Measurements from ENCODE around the gene GFRAL. TPM values are rescaled to one million over a fixed set of nuclear protein-coding genes. Genes with fewer than 3 reads are reported as not detected.

Gene GFRAL
- total RNA-seq, 1 experiment from 2014 or later, result not detected

DNA sequence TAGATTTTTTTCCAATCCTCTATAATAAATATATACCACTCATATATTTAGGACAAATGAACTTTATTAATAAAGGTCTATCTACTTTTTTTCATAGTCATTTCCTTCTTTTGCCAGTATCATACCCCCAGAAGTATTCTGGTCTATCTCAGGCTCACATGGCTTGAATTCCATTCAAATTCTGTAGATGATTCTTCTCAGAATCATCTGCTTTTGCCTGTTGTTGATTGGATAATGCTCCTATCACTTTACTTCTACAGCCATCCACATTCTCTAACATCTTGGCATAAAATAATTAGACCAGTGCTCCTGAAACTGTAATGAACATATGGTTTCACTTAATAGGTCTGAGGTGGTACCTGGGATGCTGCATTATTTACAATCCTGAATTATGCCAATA is 121.2 kb downstream of the GFRAL start:
- no peak for DNase-seq
- H3K4me3 ChIP-seq, result no peak overlapping the region
- TF ChIP-seq, protein P1, sequence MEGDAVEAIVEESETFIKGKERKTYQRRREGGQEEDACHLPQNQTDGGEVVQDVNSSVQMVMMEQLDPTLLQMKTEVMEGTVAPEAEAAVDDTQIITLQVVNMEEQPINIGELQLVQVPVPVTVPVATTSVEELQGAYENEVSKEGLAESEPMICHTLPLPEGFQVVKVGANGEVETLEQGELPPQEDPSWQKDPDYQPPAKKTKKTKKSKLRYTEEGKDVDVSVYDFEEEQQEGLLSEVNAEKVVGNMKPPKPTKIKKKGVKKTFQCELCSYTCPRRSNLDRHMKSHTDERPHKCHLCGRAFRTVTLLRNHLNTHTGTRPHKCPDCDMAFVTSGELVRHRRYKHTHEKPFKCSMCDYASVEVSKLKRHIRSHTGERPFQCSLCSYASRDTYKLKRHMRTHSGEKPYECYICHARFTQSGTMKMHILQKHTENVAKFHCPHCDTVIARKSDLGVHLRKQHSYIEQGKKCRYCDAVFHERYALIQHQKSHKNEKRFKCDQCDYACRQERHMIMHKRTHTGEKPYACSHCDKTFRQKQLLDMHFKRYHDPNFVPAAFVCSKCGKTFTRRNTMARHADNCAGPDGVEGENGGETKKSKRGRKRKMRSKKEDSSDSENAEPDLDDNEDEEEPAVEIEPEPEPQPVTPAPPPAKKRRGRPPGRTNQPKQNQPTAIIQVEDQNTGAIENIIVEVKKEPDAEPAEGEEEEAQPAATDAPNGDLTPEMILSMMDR (conservative IDR thresholded peaks at IDR 0.05), result no peak
- TF ChIP-seq EZH2 (IDR thresholded peaks at IDR 0.05; ENCODE audit: low read depth), result no peak
- H3K4me2 ChIP-seq, result no peak overlapping the region
- H3K79me2 ChIP-seq (ENCODE audit: low read depth), result no peaks in the 10 kb centered on the region
- H3K27me3 ChIP-seq (ENCODE audit: insufficient read depth, low read depth), result no peaks in the 10 kb centered on the region
- no peaks in the 10 kb centered on the region for H4K20me1 ChIP-seq (ENCODE audit: insufficient read depth)
- no peaks in the 10 kb centered on the region for H3F3A ChIP-seq (ENCODE audit: insufficient read depth, low read depth)
- ChIA-PET CTCF (no interaction called here), POLR2A (ENCODE audit: unreplicated experiment) (no interaction called here)
- no peaks in the 10 kb centered on the region for H3K4me1 ChIP-seq (replicated peaks; ENCODE audit: insufficient read depth)
- H3K36me3 ChIP-seq (ENCODE audit: low read depth), result no peaks in the 10 kb centered on the region
- H2AFZ ChIP-seq, result no peak overlapping the region
- H3K9me2 ChIP-seq (ENCODE audit: insufficient read depth), result no peaks in the 10 kb centered on the region
- H3K27ac ChIP-seq, result no peak overlapping the region
- intact Hi-C loops (cut with micrococcal nuclease; ENCODE audit: unreplicated experiment), result loop anchor here (5.0 kb wide), 1 partner anchor 171 kb away; no protein-coding TSS in a partner anchor
- no peaks in the 10 kb centered on the region for H3K9me3 ChIP-seq (ENCODE audit: insufficient read depth, low read depth)
- no TSS peak for BruUV-seq (replicated peaks)

DNA sequence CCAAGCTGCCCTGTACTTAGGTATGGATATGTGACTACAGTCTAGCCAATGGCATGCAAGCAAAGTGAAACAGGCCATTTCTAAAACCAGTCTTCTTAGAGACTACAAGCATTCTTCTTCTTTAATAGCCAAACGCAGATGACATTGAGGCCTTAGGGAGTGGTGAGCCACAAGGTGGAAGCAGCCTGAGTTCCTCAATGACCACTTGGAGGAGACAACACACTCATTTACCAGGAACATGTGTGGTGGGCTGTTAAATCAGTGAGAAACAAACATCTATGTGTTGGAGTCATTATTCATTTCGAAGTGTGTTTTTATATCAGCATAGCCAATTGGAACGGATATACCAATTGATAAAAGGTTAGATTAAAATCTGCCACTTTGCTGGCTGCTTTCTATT is 122.0 kb downstream of the GFRAL start:
- H3K9me2 ChIP-seq (ENCODE audit: insufficient read depth), result no peaks in the 10 kb centered on the region
- no peak overlapping the region for H3K27ac ChIP-seq
- no peaks in the 10 kb centered on the region for H3F3A ChIP-seq (ENCODE audit: insufficient read depth, low read depth)
- no peaks in the 10 kb centered on the region for H3K4me1 ChIP-seq (replicated peaks; ENCODE audit: insufficient read depth)
- CTCF ChIA-PET, result no interaction called here
- H3K9me3 ChIP-seq (ENCODE audit: insufficient read depth, low read depth), result no peaks in the 10 kb centered on the region
- no TSS peak for BruUV-seq (replicated peaks)
- POLR2A ChIA-PET (ENCODE audit: unreplicated experiment), result no interaction called here
- no peak overlapping the region for H3K4me3 ChIP-seq
- H3K79me2 ChIP-seq (ENCODE audit: low read depth), result no peaks in the 10 kb centered on the region
- no peak for DNase-seq
- H4K20me1 ChIP-seq (ENCODE audit: insufficient read depth), result no peaks in the 10 kb centered on the region
- no peaks in the 10 kb centered on the region for H3K36me3 ChIP-seq (ENCODE audit: low read depth)
- no peak overlapping the region for H2AFZ ChIP-seq
- TF ChIP-seq, protein P1 (conservative IDR thresholded peaks at IDR 0.05), result no peak
- no peak for TF ChIP-seq EZH2 (IDR thresholded peaks at IDR 0.05; ENCODE audit: low read depth)
- H3K4me2 ChIP-seq, result no peak overlapping the region
- intact Hi-C loops (cut with micrococcal nuclease; ENCODE audit: unreplicated experiment), result loop anchor here (5.0 kb wide), 1 partner anchor 172 kb away; no protein-coding TSS in a partner anchor
- H3K27me3 ChIP-seq (ENCODE audit: insufficient read depth, low read depth), result no peaks in the 10 kb centered on the region

DNA sequence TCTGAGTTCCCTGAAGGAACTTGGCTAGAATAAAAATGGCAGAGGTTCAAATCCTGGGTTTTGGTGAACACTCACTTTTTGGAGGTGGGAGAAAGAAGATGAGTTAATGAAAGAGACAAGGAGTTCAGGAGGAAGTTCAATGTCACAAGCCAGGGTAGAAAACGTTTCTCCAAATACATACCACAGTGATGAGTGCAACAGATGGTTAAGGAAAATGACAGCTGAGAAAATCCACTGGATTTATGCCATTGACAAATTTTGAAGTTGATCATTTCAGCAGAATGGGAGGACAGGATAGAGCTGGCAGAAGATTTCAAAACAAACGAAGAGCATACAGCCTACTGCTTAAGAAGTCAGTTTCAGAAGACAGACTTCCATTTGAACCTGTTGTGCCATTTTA is 122.7 kb downstream of the GFRAL start:
- H3K27ac ChIP-seq, result no peak overlapping the region
- POLR2A ChIA-PET (ENCODE audit: unreplicated experiment), result no interaction called here
- CTCF ChIA-PET, result no interaction called here
- H3K27me3 ChIP-seq (ENCODE audit: insufficient read depth, low read depth), result no peaks in the 10 kb centered on the region
- TF ChIP-seq, protein P1 (conservative IDR thresholded peaks at IDR 0.05), result no peak
- TF ChIP-seq EZH2 (IDR thresholded peaks at IDR 0.05; ENCODE audit: low read depth), result no peak
- no TSS peak for BruUV-seq (replicated peaks)
- no peak for DNase-seq
- no peak overlapping the region for H3K4me2 ChIP-seq
- H2AFZ ChIP-seq, result no peak overlapping the region
- no peaks in the 10 kb centered on the region for H3K36me3 ChIP-seq (ENCODE audit: low read depth)
- no peaks in the 10 kb centered on the region for H3K4me1 ChIP-seq (replicated peaks; ENCODE audit: insufficient read depth)
- no peak overlapping the region for H3K4me3 ChIP-seq
- no peaks in the 10 kb centered on the region for H3F3A ChIP-seq (ENCODE audit: insufficient read depth, low read depth)
- H4K20me1 ChIP-seq (ENCODE audit: insufficient read depth), result no peaks in the 10 kb centered on the region
- no peaks in the 10 kb centered on the region for H3K79me2 ChIP-seq (ENCODE audit: low read depth)
- H3K9me3 ChIP-seq (ENCODE audit: insufficient read depth, low read depth), result no peaks in the 10 kb centered on the region
- no peaks in the 10 kb centered on the region for H3K9me2 ChIP-seq (ENCODE audit: insufficient read depth)
- intact Hi-C loops (cut with micrococcal nuclease; ENCODE audit: unreplicated experiment), result no loop called here

Other genes starting within 250 kb of the GFRAL start
- gene HCRTR2, start 153.0 kb upstream of the GFRAL start, total RNA-seq (2021), result not detected in 2 replicates

All from PC-9 (cell line).